HepG2 (cell line): Measurements from ENCODE around the gene CEP19. TPM values are rescaled to one million over a fixed set of nuclear protein-coding genes. Genes with fewer than 3 reads are reported as not detected.
A peak's percentile ranks its signal among the peaks of the same experiment; 100 is the strongest.

Experiments
- GMEB2 ChIP-seq: IDR thresholded peaks from 2 replicates; pipeline ENCODE4 v1.6.1; 2016; ENCODE audit warnings: missing biosample characterization, missing genetic modification reagents, low read depth
- GPN1 ChIP-seq: sonication (generic); formaldehyde crosslinking; IDR thresholded peaks from 2 replicates; pipeline ENCODE4 v1.5.1; 2020; ENCODE audit warnings: missing genetic modification reagents, borderline replicate concordance
- HMGA1 ChIP-seq: sonication (generic); formaldehyde crosslinking; conservative IDR thresholded peaks from 2 replicates; pipeline ENCODE4 v1.4.0; 2020; ENCODE audit warnings: missing genetic modification reagents
- JARID2 ChIP-seq: sonication (generic); formaldehyde crosslinking; IDR thresholded peaks from 2 replicates; pipeline ENCODE4 v1.8.1; 2023; ENCODE audit warnings: missing genetic modification reagents, inconsistent platforms; ENCODE audit not compliant: insufficient replicate concordance
- MBD4 ChIP-seq: IDR thresholded peaks from 2 replicates; pipeline ENCODE4 v1.6.1; 2012; ENCODE audit warnings: low read length, inconsistent platforms, borderline replicate concordance
- MIER2 ChIP-seq: IDR thresholded peaks from 2 replicates; pipeline ENCODE4 v1.6.1; 2016; ENCODE audit warnings: missing biosample characterization, missing genetic modification reagents
- MTERF4 ChIP-seq: sonication (generic); formaldehyde crosslinking; IDR thresholded peaks from 2 replicates; pipeline ENCODE4 v1.8.0; 2023; ENCODE audit warnings: mild to moderate bottlenecking, missing genetic modification reagents
- MYC ChIP-seq: sonication (generic); formaldehyde crosslinking; IDR thresholded peaks from 2 replicates; pipeline ENCODE4 v1.9.0; 2021; ENCODE audit warnings: missing genetic modification reagents, borderline replicate concordance
- TFAP4 ChIP-seq: sonication (generic); IDR thresholded peaks from 2 replicates; pipeline ENCODE4 v1.6.1; 2016; ENCODE audit warnings: low read depth, borderline replicate concordance
- ZFP36L1 ChIP-seq: sonication (generic); formaldehyde crosslinking; IDR thresholded peaks from 2 replicates; pipeline ENCODE4 v1.8.0; 2022; ENCODE audit warnings: mild to moderate bottlenecking, missing genetic modification reagents, moderate library complexity
- ZFP37 ChIP-seq: sonication (generic); formaldehyde crosslinking; IDR thresholded peaks from 2 replicates; pipeline ENCODE4 v1.4.0; 2020; ENCODE audit warnings: missing genetic modification reagents, borderline replicate concordance
- ZMYM4 ChIP-seq: sonication (generic); formaldehyde crosslinking; IDR thresholded peaks from 2 replicates; pipeline ENCODE4 v1.8.1; 2023; ENCODE audit warnings: mild to moderate bottlenecking, missing genetic modification reagents
- ZNF17 ChIP-seq: sonication (generic); formaldehyde crosslinking; IDR thresholded peaks from 2 replicates; pipeline ENCODE4 v1.5.0; 2020; ENCODE audit warnings: mild to moderate bottlenecking, missing genetic modification reagents
- ZNF225 ChIP-seq: sonication (generic); formaldehyde crosslinking; IDR thresholded peaks from 2 replicates; pipeline ENCODE4 v1.4.0; 2020; ENCODE audit warnings: mild to moderate bottlenecking, missing genetic modification reagents
- ZNF260 ChIP-seq: sonication (generic); formaldehyde crosslinking; IDR thresholded peaks from 2 replicates; pipeline ENCODE4 v1.4.0; 2020; ENCODE audit warnings: missing genetic modification reagents, low read depth, mild to moderate bottlenecking, borderline replicate concordance
- ZNF3 ChIP-seq: IDR thresholded peaks from 2 replicates; pipeline ENCODE4 v1.7.0; 2017; ENCODE audit warnings: inconsistent platforms
- ZNF547 ChIP-seq: sonication (generic); formaldehyde crosslinking; IDR thresholded peaks from 2 replicates; pipeline ENCODE4 v1.5.1; 2020; ENCODE audit warnings: mild to moderate bottlenecking, missing genetic modification reagents
- ZNF569 ChIP-seq: sonication (generic); formaldehyde crosslinking; IDR thresholded peaks from 2 replicates; pipeline ENCODE4 v1.5.0; 2020; ENCODE audit warnings: mild to moderate bottlenecking, missing genetic modification reagents, moderate library complexity, borderline replicate concordance
- ZNF619 ChIP-seq: sonication (generic); formaldehyde crosslinking; IDR thresholded peaks from 2 replicates; pipeline ENCODE4 v1.4.0; 2020; ENCODE audit warnings: mild to moderate bottlenecking, missing genetic modification reagents
- ZNF816 ChIP-seq: sonication (generic); formaldehyde crosslinking; IDR thresholded peaks from 2 replicates; pipeline ENCODE4 v1.8.0; 2022; ENCODE audit warnings: missing genetic modification reagents, mild to moderate bottlenecking, borderline replicate concordance
- polyA plus RNA-seq, 8 experiments: library from polyadenylated mRNA; depleted of rRNA in 3 of 8; stranded (reverse) in 7 of 8; unstranded in 1 of 8; fragments of >200 nt; fragmentation: Illumina TruSeq in 4 of 8; extraction: Trizol in 4 of 8; gene quantifications; 2 replicates each; pipeline versions ENCODE4 v1.2.1 to v1.2.3, GENCODE V29; 2011 to 2016; ENCODE audit warnings: low read depth in 4 of 8, missing spikeins in 1 of 8, mixed read lengths in 1 of 8; ENCODE audit not compliant: insufficient read depth in 1 of 8
- total RNA-seq, 5 experiments: library from RNA; depleted of rRNA; stranded (reverse); fragments of >200 nt; fragmentation: Illumina TruSeq; extraction: Trizol; gene quantifications; 2 replicates each; pipeline ENCODE4 v1.2.3, GENCODE V29; 2016; ENCODE audit warnings: low read depth in 1 of 5
- TF ChIP-seq, protein P1 (sequence below): sonication (generic); formaldehyde crosslinking; IDR thresholded peaks from 2 replicates; pipeline ENCODE4 v1.5.1; 2020; ENCODE audit warnings: missing genetic modification reagents, mild to moderate bottlenecking, borderline replicate concordance
- TF ChIP-seq, protein P2 (sequence below), 2 experiments: sonication (generic) in 1 of 2; formaldehyde crosslinking in 1 of 2; IDR thresholded peaks; 2 replicates each; pipeline versions ENCODE4 v1.5.1 to v1.6.1; 2011 to 2020; ENCODE audit warnings: borderline replicate concordance in 1 of 2, low read depth in 1 of 2, low read length in 1 of 2, mild to moderate bottlenecking in 1 of 2, missing genetic modification reagents in 1 of 2, moderate library complexity in 1 of 2

CEP19 gene
- total and polyA plus RNA-seq, 2 of the 13 experiments (the other 11 are each of a cell fraction or from before 2014, with no cell fraction given): 0.48 to 1.2 TPM

GRCh38 chr3:196739671-196740480 is 27.8 kb upstream of the CEP19 start, which contains the start of gene PAK2 (continued):
- TF ChIP-seq, protein P1, sequence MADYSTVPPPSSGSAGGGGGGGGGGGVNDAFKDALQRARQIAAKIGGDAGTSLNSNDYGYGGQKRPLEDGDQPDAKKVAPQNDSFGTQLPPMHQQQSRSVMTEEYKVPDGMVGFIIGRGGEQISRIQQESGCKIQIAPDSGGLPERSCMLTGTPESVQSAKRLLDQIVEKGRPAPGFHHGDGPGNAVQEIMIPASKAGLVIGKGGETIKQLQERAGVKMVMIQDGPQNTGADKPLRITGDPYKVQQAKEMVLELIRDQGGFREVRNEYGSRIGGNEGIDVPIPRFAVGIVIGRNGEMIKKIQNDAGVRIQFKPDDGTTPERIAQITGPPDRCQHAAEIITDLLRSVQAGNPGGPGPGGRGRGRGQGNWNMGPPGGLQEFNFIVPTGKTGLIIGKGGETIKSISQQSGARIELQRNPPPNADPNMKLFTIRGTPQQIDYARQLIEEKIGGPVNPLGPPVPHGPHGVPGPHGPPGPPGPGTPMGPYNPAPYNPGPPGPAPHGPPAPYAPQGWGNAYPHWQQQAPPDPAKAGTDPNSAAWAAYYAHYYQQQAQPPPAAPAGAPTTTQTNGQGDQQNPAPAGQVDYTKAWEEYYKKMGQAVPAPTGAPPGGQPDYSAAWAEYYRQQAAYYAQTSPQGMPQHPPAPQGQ (CRISPR knock-in tag): no peak
- TF ChIP-seq JARID2 (CRISPR knock-in tag): no peak
- no peak for TF ChIP-seq ZNF569 (CRISPR knock-in tag)
- peak; percentile 94 for TF ChIP-seq MYC
- no peak for TF ChIP-seq ZNF17
- TF ChIP-seq ZNF3: no peak
- no peak for TF ChIP-seq ZNF260 (CRISPR knock-in tag)
- TF ChIP-seq, protein P2, sequence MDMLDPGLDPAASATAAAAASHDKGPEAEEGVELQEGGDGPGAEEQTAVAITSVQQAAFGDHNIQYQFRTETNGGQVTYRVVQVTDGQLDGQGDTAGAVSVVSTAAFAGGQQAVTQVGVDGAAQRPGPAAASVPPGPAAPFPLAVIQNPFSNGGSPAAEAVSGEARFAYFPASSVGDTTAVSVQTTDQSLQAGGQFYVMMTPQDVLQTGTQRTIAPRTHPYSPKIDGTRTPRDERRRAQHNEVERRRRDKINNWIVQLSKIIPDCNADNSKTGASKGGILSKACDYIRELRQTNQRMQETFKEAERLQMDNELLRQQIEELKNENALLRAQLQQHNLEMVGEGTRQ (IDR thresholded peaks at IDR 0.05; ENCODE audit: low read depth, low read length): no peak
- TF ChIP-seq, protein P2 (CRISPR knock-in tag; IDR thresholded peaks at IDR 0.05; ENCODE audit: borderline replicate concordance): no peak
- no peak for TF ChIP-seq GPN1 (CRISPR knock-in tag)
- no peak; the same call in 1 of the 2 replicates for TF ChIP-seq MTERF4 (CRISPR knock-in tag)
- TF ChIP-seq GMEB2: 0 out of 2 replicates have a peak, but pooled peaks have one; percentile 41
- TF ChIP-seq MIER2 (CRISPR knock-in tag): no peak
- no peak for TF ChIP-seq MBD4
- TF ChIP-seq ZFP37 (CRISPR knock-in tag): no peak
- TF ChIP-seq ZFP36L1: no peak
- TF ChIP-seq ZNF619: no peak
- no peak for TF ChIP-seq TFAP4
- no peak for TF ChIP-seq ZNF816 (CRISPR knock-in tag)
- TF ChIP-seq ZMYM4 (CRISPR knock-in tag): peak; percentile 6; the same call in 1 of the 2 replicates
- no peak; the same call in 1 of the 2 replicates for TF ChIP-seq ZNF547 (CRISPR knock-in tag)
- TF ChIP-seq HMGA1: no peak
- no peak for TF ChIP-seq ZNF225 (CRISPR knock-in tag)
